Measurements from ENCODE around the gene RPTOR. TPM values are rescaled to one million over a fixed set of nuclear protein-coding genes. Genes with fewer than 3 reads are reported as not detected.

RPTOR gene
- total and polyA plus RNA-seq, 2 donors: 8.1 to 10.3 TPM

DNA sequence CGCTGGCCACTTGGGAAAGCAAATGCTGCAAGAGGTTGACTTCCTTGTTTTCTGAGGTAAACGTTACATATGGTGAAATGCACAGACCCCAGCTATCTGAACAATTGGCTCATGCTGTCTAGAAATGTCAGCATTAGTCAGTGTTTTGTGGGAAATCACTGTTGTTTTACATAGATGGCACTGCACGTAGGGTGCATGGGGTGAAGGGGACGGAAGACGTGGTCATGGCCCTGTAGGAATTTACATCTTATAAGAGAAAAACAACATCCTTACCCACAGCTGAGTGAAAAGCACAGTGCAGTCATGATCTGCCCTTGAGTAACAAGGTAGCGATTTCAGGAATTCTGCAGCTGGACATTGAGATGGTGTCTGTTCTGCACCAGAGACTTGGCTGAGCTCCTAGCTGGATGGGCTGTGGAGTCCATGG is 15.2 kb downstream of the RPTOR start:
- Histone ChIP-seq H3K27me3 (ENCODE audit: control insufficient read depth in 2 of 2, insufficient read depth in 1 of 2, low read length in 1 of 2) (no peaks in the 10 kb centered on the region), H3K4me3 (ENCODE audit: low read length in 2 of 2) (no peak overlapping the region), H3K36me3 (ENCODE audit: control insufficient read depth in 2 of 2, insufficient read depth in 2 of 2, low read length in 1 of 2) (peaks cover 6% of the 10 kb centered on the region in 2 donors), H3K4me1 (ENCODE audit: control insufficient read depth in 2 of 2, insufficient read depth in 2 of 2, low read length in 2 of 2) (peaks cover 0 to 2% of the 10 kb centered on the region in 2 donors), H3K9me3 (ENCODE audit: control insufficient read depth in 2 of 2, insufficient read depth in 1 of 2, low read length in 1 of 2) (no peaks in the 10 kb centered on the region), H3K27ac (ENCODE audit: low read depth in 1 of 2, low read length in 1 of 2) (no peak overlapping the region)
- DNase-seq (ENCODE audit: low read depth in 6 of 9, low spot score in 9 of 9): no peak
- WGBS: 82% methylated on average over 6 of the region's 6 CpGs

- no peak for DNase-seq (ENCODE audit: low read depth in 6 of 9, low spot score in 9 of 9)
- Histone ChIP-seq H3K4me3 (ENCODE audit: low read length in 2 of 2) (no peak overlapping the region), H3K27ac (ENCODE audit: low read depth in 1 of 2, low read length in 1 of 2) (no peak overlapping the region), H3K27me3 (ENCODE audit: control insufficient read depth in 2 of 2, insufficient read depth in 1 of 2, low read length in 1 of 2) (no peaks in the 10 kb centered on the region), H3K9me3 (ENCODE audit: control insufficient read depth in 2 of 2, insufficient read depth in 1 of 2, low read length in 1 of 2) (no peaks in the 10 kb centered on the region), H3K4me1 (ENCODE audit: control insufficient read depth in 2 of 2, insufficient read depth in 2 of 2, low read length in 2 of 2) (peaks cover 0 to 8% of the 10 kb centered on the region in 2 donors), H3K36me3 (ENCODE audit: control insufficient read depth in 2 of 2, insufficient read depth in 2 of 2, low read length in 1 of 2) (peaks cover 0 to 6% of the 10 kb centered on the region in 2 donors)
- 97% methylated on average over 4 of the region's 4 CpGs for WGBS
Observed at GRCh38 chr17:80561541-80562114, 17.0 kb downstream of the RPTOR start.

- peaks cover 0 to 3% of the 10 kb centered on the region in 2 donors for H3K36me3 ChIP-seq (ENCODE audit: control insufficient read depth in 2 of 2, insufficient read depth in 2 of 2, low read length in 1 of 2)
- no peaks in the 10 kb centered on the region for H3K27me3 ChIP-seq (ENCODE audit: control insufficient read depth in 2 of 2, insufficient read depth in 1 of 2, low read length in 1 of 2)
- no peak overlapping the region for H3K27ac ChIP-seq (ENCODE audit: low read depth in 1 of 2, low read length in 1 of 2)
- DNase-seq (ENCODE audit: low read depth in 6 of 9, low spot score in 9 of 9): no peak
- H3K4me1 ChIP-seq (ENCODE audit: control insufficient read depth in 2 of 2, insufficient read depth in 2 of 2, low read length in 2 of 2): peaks cover 0 to 6% of the 10 kb centered on the region in 2 donors
- 95% methylated on average over 5 of the region's 5 CpGs for WGBS
- no peaks in the 10 kb centered on the region for H3K9me3 ChIP-seq (ENCODE audit: control insufficient read depth in 2 of 2, insufficient read depth in 1 of 2, low read length in 1 of 2)
- no peak overlapping the region for H3K4me3 ChIP-seq (ENCODE audit: low read length in 2 of 2)
Observed at GRCh38 chr17:80564545-80564944, 19.9 kb downstream of the RPTOR start.

DNA sequence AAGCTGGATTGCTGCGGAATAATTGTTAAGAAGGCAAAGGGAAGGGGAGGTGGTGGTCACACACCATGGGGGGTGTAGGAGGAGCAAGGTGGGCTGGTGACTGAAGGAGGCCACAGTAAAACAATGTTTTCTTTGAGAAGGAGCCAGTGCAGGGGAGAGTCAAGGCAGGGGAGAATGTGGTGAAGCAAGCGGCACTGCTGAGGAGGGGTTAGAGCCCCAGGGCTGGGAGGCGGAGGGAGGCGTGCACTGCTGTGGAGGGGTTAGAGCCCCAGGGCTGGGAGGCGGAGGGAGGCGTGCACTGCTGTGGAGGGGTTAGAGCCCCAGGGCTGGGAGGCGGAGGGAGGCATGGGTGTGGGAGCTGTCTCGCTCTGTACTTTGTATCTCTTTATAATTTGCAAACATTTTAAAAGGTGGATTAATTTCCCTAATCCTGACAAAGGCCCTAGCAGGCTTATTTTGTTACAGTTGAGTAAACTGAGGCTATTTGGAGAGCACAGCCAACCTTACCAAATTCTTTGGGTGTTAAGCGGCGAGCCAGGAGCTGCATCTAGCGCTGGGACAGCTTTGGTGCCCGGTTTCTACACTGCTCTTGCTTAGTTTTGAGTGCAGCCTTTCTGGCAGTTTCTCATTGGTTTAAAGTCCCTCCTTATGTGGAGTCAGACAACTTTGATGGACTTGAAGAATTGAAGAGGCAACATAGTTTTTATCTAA is 20.9 kb downstream of the RPTOR start:
- Histone ChIP-seq H3K27me3 (ENCODE audit: control insufficient read depth in 2 of 2, insufficient read depth in 1 of 2, low read length in 1 of 2) (no peaks in the 10 kb centered on the region), H3K4me1 (ENCODE audit: control insufficient read depth in 2 of 2, insufficient read depth in 2 of 2, low read length in 2 of 2) (peaks cover 0 to 6% of the 10 kb centered on the region in 2 donors), H3K9me3 (ENCODE audit: control insufficient read depth in 2 of 2, insufficient read depth in 1 of 2, low read length in 1 of 2) (no peaks in the 10 kb centered on the region), H3K27ac (ENCODE audit: low read depth in 1 of 2, low read length in 1 of 2) (no peak overlapping the region), H3K4me3 (ENCODE audit: low read length in 2 of 2) (no peak overlapping the region), H3K36me3 (ENCODE audit: control insufficient read depth in 2 of 2, insufficient read depth in 2 of 2, low read length in 1 of 2) (no peaks in the 10 kb centered on the region)
- WGBS: 89% methylated on average over 12 of the region's 12 CpGs
- no peak for DNase-seq (ENCODE audit: low read depth in 6 of 9, low spot score in 9 of 9)

- 96% methylated on average over 5 of the region's 5 CpGs for WGBS
- no peak overlapping the region for H3K27ac ChIP-seq (ENCODE audit: low read depth in 1 of 2, low read length in 1 of 2)
Observed at GRCh38 chr17:80566054-80566400, 21.4 kb downstream of the RPTOR start.

DNA sequence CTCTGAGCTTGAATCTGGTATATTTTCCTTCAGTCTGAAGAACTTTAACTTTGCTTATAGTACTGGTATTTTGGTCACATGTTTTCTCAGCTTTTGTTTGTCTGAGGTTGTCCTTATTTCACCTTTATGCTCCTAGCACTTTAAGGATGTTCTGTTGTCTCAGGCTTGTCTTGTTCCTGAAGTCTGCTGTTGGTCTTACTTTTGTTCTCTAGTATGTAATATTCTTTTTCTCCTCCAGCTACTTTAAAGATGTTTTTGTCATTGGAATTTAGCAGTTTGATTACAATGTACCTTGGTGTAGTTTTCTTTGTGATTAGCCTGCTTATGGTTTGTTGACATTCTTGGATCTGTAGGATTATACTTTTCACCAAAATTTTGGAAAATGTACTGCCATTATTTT is 23.6 kb downstream of the RPTOR start:
- H3K36me3 ChIP-seq (ENCODE audit: control insufficient read depth in 2 of 2, insufficient read depth in 2 of 2, low read length in 1 of 2): peaks cover 0 to 2% of the 10 kb centered on the region in 2 donors
- H3K4me3 ChIP-seq (ENCODE audit: low read length in 2 of 2): no peak overlapping the region
- DNase-seq (ENCODE audit: low read depth in 6 of 9, low spot score in 9 of 9): no peak
- H3K27me3 ChIP-seq (ENCODE audit: control insufficient read depth in 2 of 2, insufficient read depth in 1 of 2, low read length in 1 of 2): no peaks in the 10 kb centered on the region
- H3K4me1 ChIP-seq (ENCODE audit: control insufficient read depth in 2 of 2, insufficient read depth in 2 of 2, low read length in 2 of 2): peaks cover 0 to 6% of the 10 kb centered on the region in 2 donors
- H3K27ac ChIP-seq (ENCODE audit: low read depth in 1 of 2, low read length in 1 of 2): no peak overlapping the region
- H3K9me3 ChIP-seq (ENCODE audit: control insufficient read depth in 2 of 2, insufficient read depth in 1 of 2, low read length in 1 of 2): peaks cover 0 to 7% of the 10 kb centered on the region in 2 donors

More at GRCh38 chr17:80566054-80566400, 21.4 kb downstream of the RPTOR start:
- H3K4me3 ChIP-seq (ENCODE audit: low read length in 2 of 2): no peak overlapping the region
- no peaks in the 10 kb centered on the region for H3K9me3 ChIP-seq (ENCODE audit: control insufficient read depth in 2 of 2, insufficient read depth in 1 of 2, low read length in 1 of 2)
- peaks cover 0 to 6% of the 10 kb centered on the region in 2 donors for H3K4me1 ChIP-seq (ENCODE audit: control insufficient read depth in 2 of 2, insufficient read depth in 2 of 2, low read length in 2 of 2)
- DNase-seq (ENCODE audit: low read depth in 6 of 9, low spot score in 9 of 9): no peak
- H3K36me3 ChIP-seq (ENCODE audit: control insufficient read depth in 2 of 2, insufficient read depth in 2 of 2, low read length in 1 of 2): peaks cover 0 to 2% of the 10 kb centered on the region in 2 donors
- H3K27me3 ChIP-seq (ENCODE audit: control insufficient read depth in 2 of 2, insufficient read depth in 1 of 2, low read length in 1 of 2): no peaks in the 10 kb centered on the region

DNA sequence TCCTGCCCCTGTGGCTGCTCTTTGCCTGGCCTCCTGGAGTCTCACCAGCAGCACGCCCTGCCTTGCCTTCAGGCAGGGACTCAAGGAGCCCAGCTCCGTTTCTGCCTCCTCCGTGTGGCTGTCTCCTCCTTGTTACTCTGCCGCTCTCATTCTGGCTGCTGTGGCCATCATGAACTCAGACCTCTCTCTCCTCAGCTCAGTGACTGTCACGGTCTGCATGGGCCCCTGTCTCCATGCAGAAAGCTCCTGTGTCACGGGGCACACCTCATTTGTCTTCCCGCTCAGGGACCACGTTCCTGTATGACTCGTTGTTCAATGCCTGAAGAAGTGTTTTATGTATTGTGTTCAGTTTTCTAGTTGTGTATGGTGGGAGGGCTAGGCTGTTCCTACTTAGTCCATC is 25.3 kb downstream of the RPTOR start:
- peaks cover 0 to 6% of the 10 kb centered on the region in 2 donors for H3K4me1 ChIP-seq (ENCODE audit: control insufficient read depth in 2 of 2, insufficient read depth in 2 of 2, low read length in 2 of 2)
- WGBS: 88% methylated on average over 9 of the region's 9 CpGs

GRCh38 chr17:80573701-80574100 is 29.1 kb downstream of the RPTOR start:
- DNase-seq (ENCODE audit: low read depth in 6 of 9, low spot score in 9 of 9): no peak
- Histone ChIP-seq H3K27ac (ENCODE audit: low read depth in 1 of 2, low read length in 1 of 2) (no peak overlapping the region), H3K4me3 (ENCODE audit: low read length in 2 of 2) (no peak overlapping the region), H3K4me1 (ENCODE audit: control insufficient read depth in 2 of 2, insufficient read depth in 2 of 2, low read length in 2 of 2) (peaks cover 0 to 16% of the 10 kb centered on the region in 2 donors), H3K9me3 (ENCODE audit: control insufficient read depth in 2 of 2, insufficient read depth in 1 of 2, low read length in 1 of 2) (peaks cover 0 to 7% of the 10 kb centered on the region in 2 donors), H3K27me3 (ENCODE audit: control insufficient read depth in 2 of 2, insufficient read depth in 1 of 2, low read length in 1 of 2) (no peaks in the 10 kb centered on the region), H3K36me3 (ENCODE audit: control insufficient read depth in 2 of 2, insufficient read depth in 2 of 2, low read length in 1 of 2) (peaks cover 0 to 4% of the 10 kb centered on the region in 2 donors)
- WGBS: 95% methylated on average over 6 of the region's 6 CpGs

More for the DNA sequence above, 25.3 kb downstream of the RPTOR start:
- Histone ChIP-seq H3K4me3 (ENCODE audit: low read length in 2 of 2) (no peak overlapping the region), H3K27me3 (ENCODE audit: control insufficient read depth in 2 of 2, insufficient read depth in 1 of 2, low read length in 1 of 2) (no peaks in the 10 kb centered on the region), H3K36me3 (ENCODE audit: control insufficient read depth in 2 of 2, insufficient read depth in 2 of 2, low read length in 1 of 2) (peaks cover 0 to 2% of the 10 kb centered on the region in 2 donors), H3K27ac (ENCODE audit: low read depth in 1 of 2, low read length in 1 of 2) (no peak overlapping the region), H3K9me3 (ENCODE audit: control insufficient read depth in 2 of 2, insufficient read depth in 1 of 2, low read length in 1 of 2) (peaks cover 0 to 7% of the 10 kb centered on the region in 2 donors)
- DNase-seq (ENCODE audit: low read depth in 6 of 9, low spot score in 9 of 9): no peak

DNA sequence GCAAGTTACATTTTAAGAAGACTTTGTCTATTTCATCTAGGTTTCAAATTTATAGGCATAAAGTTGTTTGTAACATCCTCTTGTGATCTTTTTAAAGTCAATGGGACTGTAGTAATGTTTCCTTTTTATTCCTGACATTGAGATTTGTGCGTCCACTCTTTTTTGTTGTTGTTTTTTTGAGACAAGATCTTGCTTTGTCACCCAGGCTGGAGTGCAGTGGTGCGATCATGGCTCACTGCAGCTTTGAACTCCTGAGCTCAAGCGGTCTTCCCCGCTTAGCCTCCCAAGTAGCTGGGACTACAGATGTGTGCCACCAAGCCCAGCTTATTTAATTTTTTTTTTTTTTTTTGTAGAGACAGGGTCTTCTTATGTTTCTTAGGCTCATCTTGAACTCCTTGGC is 29.9 kb downstream of the RPTOR start:
- DNase-seq (ENCODE audit: low read depth in 6 of 9, low spot score in 9 of 9): no peak
- Histone ChIP-seq H3K9me3 (ENCODE audit: control insufficient read depth in 2 of 2, insufficient read depth in 1 of 2, low read length in 1 of 2) (peaks cover 0 to 7% of the 10 kb centered on the region in 2 donors), H3K36me3 (ENCODE audit: control insufficient read depth in 2 of 2, insufficient read depth in 2 of 2, low read length in 1 of 2) (peaks cover 0 to 4% of the 10 kb centered on the region in 2 donors), H3K27me3 (ENCODE audit: control insufficient read depth in 2 of 2, insufficient read depth in 1 of 2, low read length in 1 of 2) (no peaks in the 10 kb centered on the region), H3K4me1 (ENCODE audit: control insufficient read depth in 2 of 2, insufficient read depth in 2 of 2, low read length in 2 of 2) (peaks cover 0 to 19% of the 10 kb centered on the region in 2 donors), H3K4me3 (ENCODE audit: low read length in 2 of 2) (no peak overlapping the region), H3K27ac (ENCODE audit: low read depth in 1 of 2, low read length in 1 of 2) (no peak overlapping the region)
- WGBS: 74% methylated on average over 4 of the region's 4 CpGs

Measured in thymus (tissue), 11 donors.